Left forelimb (tissue), 1 donor: Measurements from ENCODE around the gene SIGLEC9.

ENCODE experiments used
- DNase-seq: peaks from one replicate; pipeline ENCODE4 v3.0.0-alpha.2; 2018; ENCODE audit warnings: low spot score

Gene SIGLEC9

GRCh38 chr19:51124729-51125128 is at the start of gene SIGLEC9:
TSS of gene SIGLEC9 (plus strand) at chr19:51124906. CDS start at chr19:51124975, 69 bp downstream.
- no peak for DNase-seq

- no peak for DNase-seq
Observed at GRCh38 chr19:51075998-51076397, 48.7 kb upstream of the SIGLEC9 start.

GRCh38 chr19:51076631-51077213 is 48.0 kb upstream of the SIGLEC9 start:
- peak; percentile 30 for DNase-seq

- DNase-seq, result no peak
Observed at GRCh38 chr19:51078104-51078503, 46.6 kb upstream of the SIGLEC9 start.

- no peak for DNase-seq
Observed at GRCh38 chr19:51078731-51079130, 46.0 kb upstream of the SIGLEC9 start.

GRCh38 chr19:51079481-51080110 is 45.1 kb upstream of the SIGLEC9 start:
- DNase-seq, result peak; percentile 60

- peak; percentile 56 for DNase-seq
Observed at GRCh38 chr19:51081476-51081875, 43.2 kb upstream of the SIGLEC9 start.

GRCh38 chr19:51082611-51083010 is 42.1 kb upstream of the SIGLEC9 start, which contains the start of gene KLK14:
TSS of gene KLK14 (minus strand) at chr19:51082887. CDS start at chr19:51082614, 273 bp downstream.
- no peak for DNase-seq

- no peak for DNase-seq
Observed at GRCh38 chr19:51083181-51083580, 41.5 kb upstream of the SIGLEC9 start.

GRCh38 chr19:51083783-51084182 is 40.9 kb upstream of the SIGLEC9 start:
- no peak for DNase-seq

GRCh38 chr19:51084505-51084904 is 40.2 kb upstream of the SIGLEC9 start:
- DNase-seq, result no peak

GRCh38 chr19:51086153-51086850 is 38.4 kb upstream of the SIGLEC9 start:
- DNase-seq, result no peak

GRCh38 chr19:51089786-51090185 is 34.9 kb upstream of the SIGLEC9 start:
- DNase-seq, result no peak

GRCh38 chr19:51090471-51090870 is 34.2 kb upstream of the SIGLEC9 start:
- DNase-seq, result no peak

GRCh38 chr19:51091126-51091525 is 33.6 kb upstream of the SIGLEC9 start:
- no peak for DNase-seq

GRCh38 chr19:51091895-51092873 is 32.5 kb upstream of the SIGLEC9 start:
- no peak for DNase-seq

GRCh38 chr19:51093101-51093500 is 31.6 kb upstream of the SIGLEC9 start:
- DNase-seq, result no peak

GRCh38 chr19:51093510-51094345 is 31.0 kb upstream of the SIGLEC9 start:
- DNase-seq, result no peak

- DNase-seq, result no peak
Observed at GRCh38 chr19:51094696-51095279, 29.9 kb upstream of the SIGLEC9 start.

GRCh38 chr19:51096473-51097165 is 28.1 kb upstream of the SIGLEC9 start:
- DNase-seq, result no peak
